HepG2 (cell line): ENCODE results near the gene VAV2. TPM values are rescaled to one million over a fixed set of nuclear protein-coding genes. Genes with fewer than 3 reads are reported as not detected.

Source experiments
- ATAC-seq: fragments of 200-7000 bp; cut with Tn5 transposase; 3 replicates; pipeline ENCODE4 v1.9.1; 2020; ENCODE audit warnings: mild to moderate bottlenecking, moderate library complexity
- BruUV-seq: library from RNA; stranded (reverse); fragments of 400-500 nt; replicated peaks from 2 replicates; lab custom pipeline; 2021; lab: Mats Ljungman, UMichigan
- CTCF ChIA-PET: fragments of 300-600 bp; formaldehyde crosslinking; extraction: SDS; loops from one replicate; lab custom pipeline; 2021; ENCODE audit warnings: low total read pairs, inconsistent platforms, low intra/inter-chr PET ratio; lab: Yijun Ruan, JAX
- POLR2A ChIA-PET: fragments of 350-600 bp; sonication (Branson Sonifier 250); formaldehyde crosslinking; loops from one replicate; lab custom pipeline; 2020; ENCODE audit warnings: antibody characterized with exemption, inconsistent platforms; lab: Yijun Ruan, JAX
- DNase-seq: peaks from one replicate; pipeline ENCODE4 v3.0.0-alpha.2; 2015; ENCODE audit warnings: low spot score
- FAIRE-seq: peaks from 3 replicates; lab custom pipeline; 2011; peaks lifted over from hg19 to GRCh38; lab: Jason Lieb, UNC
- H2AFZ ChIP-seq: one replicate; pipeline ENCODE4 v1.6.1; 2011; ENCODE audit warnings: low read length, inconsistent platforms
- H3K27ac ChIP-seq: fragments of 300-600 bp; 3 replicates; pipeline ENCODE4 v1.8.0; 2011; ENCODE audit warnings: mixed run types, mild to moderate bottlenecking, mixed read lengths, low read length, inconsistent platforms; ENCODE audit not compliant: insufficient read depth; ENCODE audit errors: extremely low read length
- H3K27me3 ChIP-seq, 2 experiments: fragments of 200-600 bp in 1 of 2; 2 replicates in 1 of 2; 3 replicates in 1 of 2; pipeline versions ENCODE4 v1.6.0 to v1.8.0; 2011; ENCODE audit warnings: low read length in 2 of 2, mild to moderate bottlenecking in 2 of 2, moderate library complexity in 2 of 2, inconsistent platforms in 1 of 2; ENCODE audit not compliant: insufficient read depth in 2 of 2, control insufficient read depth in 1 of 2
- H3K36me3 ChIP-seq, 2 experiments: fragments of 200-600 bp in 1 of 2; replicated peaks in 1 of 2; 2 replicates in 1 of 2; 3 replicates in 1 of 2; pipeline versions ENCODE4 v1.5.1 to v1.8.0; 2011; ENCODE audit warnings: low read length in 2 of 2, inconsistent platforms in 1 of 2; ENCODE audit not compliant: insufficient read depth in 2 of 2, control insufficient read depth in 1 of 2
- H3K4me1 ChIP-seq: 2 replicates; pipeline ENCODE4 v1.5.1; 2012; ENCODE audit warnings: low read length, inconsistent platforms; ENCODE audit not compliant: insufficient read depth
- H3K4me2 ChIP-seq: 2 replicates; pipeline ENCODE4 v1.6.0; 2011; ENCODE audit warnings: low read depth, low read length, inconsistent platforms
- H3K4me3 ChIP-seq, 3 experiments: fragments of 200-600 bp in 1 of 3; sonication (generic), shearing (Covaris generic) in 1 of 3; replicated peaks in 1 of 3; 2 replicates each; pipeline ENCODE4 v1.5.1; 2011 to 2016; ENCODE audit warnings: low read length in 3 of 3, inconsistent platforms in 2 of 3, low read depth in 2 of 3, mild to moderate bottlenecking in 2 of 3, control low read depth in 1 of 3, mixed read lengths in 1 of 3; ENCODE audit not compliant: insufficient read depth in 1 of 3
- H3K79me2 ChIP-seq: one replicate; pipeline ENCODE4 v1.6.1; 2011; ENCODE audit warnings: low read length, inconsistent platforms; ENCODE audit not compliant: insufficient read depth
- H3K9ac ChIP-seq: 2 replicates; pipeline ENCODE4 v1.6.0; 2011; ENCODE audit warnings: mild to moderate bottlenecking, low read depth, low read length, inconsistent platforms; ENCODE audit not compliant: insufficient read depth
- H3K9me3 ChIP-seq: 2 replicates; pipeline ENCODE4 v1.5.1; 2012; ENCODE audit warnings: mild to moderate bottlenecking, low read length
- H4K20me1 ChIP-seq: 2 replicates; pipeline ENCODE4 v1.6.0; 2011; ENCODE audit warnings: inconsistent platforms, mild to moderate bottlenecking, low read length, moderate library complexity; ENCODE audit not compliant: insufficient read depth
- CREM ChIP-seq, 2 experiments: sonication (generic) in 1 of 2; formaldehyde crosslinking in 1 of 2; IDR thresholded peaks; 2 replicates each; pipeline versions ENCODE4 v1.4.0 to v1.6.1; 2016 to 2020; ENCODE audit warnings: antibody characterized with exemption in 1 of 2, mild to moderate bottlenecking in 1 of 2, missing genetic modification reagents in 1 of 2
- DNMT1 ChIP-seq: sonication (generic); formaldehyde crosslinking; IDR thresholded peaks from 2 replicates; pipeline ENCODE4 v1.5.1; 2020; ENCODE audit warnings: mild to moderate bottlenecking, missing genetic modification reagents
- ELF3 ChIP-seq: IDR thresholded peaks from 2 replicates; pipeline ENCODE4 v1.6.1; 2016; ENCODE audit warnings: missing genetic modification reagents, missing compliant biosample characterization
- HNF4G ChIP-seq, 2 experiments: sonication (generic) in 1 of 2; formaldehyde crosslinking in 1 of 2; IDR thresholded peaks; 2 replicates each; pipeline versions ENCODE4 v1.4.0 to v1.6.1; 2011 to 2020; ENCODE audit warnings: borderline replicate concordance in 2 of 2, low read depth in 2 of 2, mild to moderate bottlenecking in 2 of 2, low read length in 1 of 2, missing genetic modification reagents in 1 of 2, moderate library complexity in 1 of 2
- KDM1A ChIP-seq: IDR thresholded peaks from 2 replicates; pipeline ENCODE4 v1.6.1; 2016; ENCODE audit warnings: missing compliant biosample characterization
- KMT2A ChIP-seq: sonication (generic); formaldehyde crosslinking; IDR thresholded peaks from 2 replicates; pipeline ENCODE4 v1.4.0; 2020; ENCODE audit warnings: missing genetic modification reagents
- MEIS2 ChIP-seq: sonication (generic); formaldehyde crosslinking; IDR thresholded peaks from 2 replicates; pipeline ENCODE4 v1.9.0; 2021; ENCODE audit warnings: mild to moderate bottlenecking, missing genetic modification reagents
- MXI1 ChIP-seq: IDR thresholded peaks from 3 replicates; pipeline ENCODE4 v1.6.1; 2012; ENCODE audit warnings: low read depth, low read length, inconsistent platforms, borderline replicate concordance
- NFE2L1 ChIP-seq: sonication (generic); formaldehyde crosslinking; IDR thresholded peaks from 2 replicates; pipeline ENCODE4 v1.4.0; 2020; ENCODE audit warnings: missing genetic modification reagents, mild to moderate bottlenecking, borderline replicate concordance
- SAP130 ChIP-seq: IDR thresholded peaks from 2 replicates; pipeline ENCODE4 v1.6.1; 2016; ENCODE audit warnings: low read depth
- SNAPC2 ChIP-seq: sonication (generic); formaldehyde crosslinking; IDR thresholded peaks from 2 replicates; pipeline ENCODE4 v1.8.1; 2022; ENCODE audit warnings: mild to moderate bottlenecking, missing genetic modification reagents
- SRSF4 ChIP-seq: fragments of 200-400 bp; formaldehyde crosslinking; IDR thresholded peaks from one replicate; pipeline ENCODE4 v1.6.1; 2018; ENCODE audit warnings: mild to moderate bottlenecking, low read depth, low read length, moderate library complexity; ENCODE audit not compliant: poor library complexity, severe bottlenecking
- ZNF12 ChIP-seq: sonication (generic); formaldehyde crosslinking; IDR thresholded peaks from 2 replicates; pipeline ENCODE4 v1.5.0; 2020; ENCODE audit warnings: missing genetic modification reagents
- ZNF281 ChIP-seq: sonication (generic); formaldehyde crosslinking; IDR thresholded peaks from 2 replicates; pipeline ENCODE4 v1.4.0; 2020; ENCODE audit warnings: missing genetic modification reagents, borderline replicate concordance
- ZNF460 ChIP-seq: sonication (generic); formaldehyde crosslinking; IDR thresholded peaks from 2 replicates; pipeline ENCODE4 v1.5.1; 2020; ENCODE audit warnings: missing genetic modification reagents, mild to moderate bottlenecking, borderline replicate concordance
- ZNF567 ChIP-seq: sonication (generic); formaldehyde crosslinking; IDR thresholded peaks from 2 replicates; pipeline ENCODE4 v1.8.1; 2023; ENCODE audit warnings: mild to moderate bottlenecking, missing genetic modification reagents, borderline replicate concordance
- ZNF691 ChIP-seq: sonication (generic); formaldehyde crosslinking; IDR thresholded peaks from 2 replicates; pipeline ENCODE4 v1.4.0; 2020; ENCODE audit warnings: missing genetic modification reagents, low read depth, mild to moderate bottlenecking, borderline replicate concordance
- WGBS: methylation state at CpG from one replicate; pipeline ENCODE4 v1.1.6; 2017; ENCODE audit warnings: low lambda C conversion rate; 5-methylcytosine and 5-hydroxymethylcytosine counted together
- in situ Hi-C: cut with HindIII; loops from 2 replicates; pipeline ENCODE4 v1.10.0; 2017; ENCODE audit warnings: low pct_unique_long_range_greater_than_20kb; ENCODE audit not compliant: extremely low pct_ligation_motif_present
- intact Hi-C: fragments of 100-400 bp; cut with micrococcal nuclease; formaldehyde crosslinking; loops from one replicate; pipeline ENCODE4 v1.10.0; 2022; ENCODE audit not compliant: unreplicated experiment
- polyA plus RNA-seq, 8 experiments: library from polyadenylated mRNA; depleted of rRNA in 3 of 8; stranded (reverse) in 7 of 8; unstranded in 1 of 8; fragments of >200 nt; fragmentation: Illumina TruSeq in 4 of 8; extraction: Trizol in 4 of 8; gene quantifications; 2 replicates each; pipeline versions ENCODE4 v1.2.1 to v1.2.3, GENCODE V29; 2011 to 2016; ENCODE audit warnings: low read depth in 4 of 8, missing spikeins in 1 of 8, mixed read lengths in 1 of 8; ENCODE audit not compliant: insufficient read depth in 1 of 8
- total RNA-seq, 5 experiments: library from RNA; depleted of rRNA; stranded (reverse); fragments of >200 nt; fragmentation: Illumina TruSeq; extraction: Trizol; gene quantifications; 2 replicates each; pipeline ENCODE4 v1.2.3, GENCODE V29; 2016; ENCODE audit warnings: low read depth in 1 of 5

Gene VAV2
- total and polyA plus RNA-seq, 2 of the 13 experiments (the other 11 are each of a cell fraction or from before 2014, with no cell fraction given) = 22.5 to 22.9 TPM

- peak; percentile 18 for ATAC-seq
- no TSS peak for BruUV-seq
- TF ChIP-seq CREM (IDR thresholded peaks at IDR 0.05) (no peak), CREM (CRISPR knock-in tag; IDR thresholded peaks at IDR 0.05) (no peak), MXI1 (0 out of 3 replicates have a peak, but pooled peaks have one; percentile 37), SRSF4 (no peak), ZNF691 (CRISPR knock-in tag) (no peak), NFE2L1 (CRISPR knock-in tag) (no peak), ELF3 (CRISPR knock-in tag) (peak; percentile 24; the same call in 1 of the 2 replicates), HNF4G (IDR thresholded peaks at IDR 0.05; ENCODE audit: borderline replicate concordance, low read depth, low read length) (peak; percentile 44; the same call in 1 of the 2 replicates), HNF4G (CRISPR knock-in tag; IDR thresholded peaks at IDR 0.05; ENCODE audit: borderline replicate concordance, low read depth) (no peak), ZNF281 (CRISPR knock-in tag) (no peak), KMT2A (CRISPR knock-in tag) (0 out of 2 replicates have a peak, but pooled peaks have one; percentile 28), SNAPC2 (no peak), SAP130 (CRISPR knock-in tag) (peak; percentile 37; the same call in 1 of the 2 replicates), DNMT1 (no peak), ZNF567 (CRISPR knock-in tag) (no peak), KDM1A (CRISPR knock-in tag) (no peak), ZNF12 (CRISPR knock-in tag) (0 out of 2 replicates have a peak, but pooled peaks have one; percentile 53), MEIS2 (CRISPR knock-in tag) (no peak), ZNF460 (peak; percentile 58; the same call in 1 of the 2 replicates)
These were observed 36.6 kb upstream of the VAV2 start for GRCh38 chr9:134028575-134029247.

More at GRCh38 chr9:134028575-134029247, 36.6 kb upstream of the VAV2 start:
- no peaks in the 10 kb centered on the region for H3K79me2 ChIP-seq
- H3K27me3 ChIP-seq = no peaks in the 10 kb centered on the region
- 0 out of 6 replicates have a peak overlapping the region, but pooled peaks of 1 of the 3 experiments have one; percentile 17 for H3K4me3 ChIP-seq
- 35% methylated on average over 15 of the region's 22 CpGs for WGBS
- peak; percentile 29 for DNase-seq
- peaks cover 29% of the 10 kb centered on the region for H3K4me1 ChIP-seq
- in situ Hi-C loops = no loop called here
- H3K4me2 ChIP-seq = peak overlapping the region; percentile 55
- H3K9ac ChIP-seq = 0 out of 2 replicates have a peak overlapping the region, but pooled peaks have one; percentile 14
- POLR2A ChIA-PET = no interaction called here
- H3K36me3 ChIP-seq = peaks cover 6 to 22% of the 10 kb centered on the region in 2 experiments; a peak in 3 of 5 replicates
- CTCF ChIA-PET = no interaction called here
- peak; percentile 75 for FAIRE-seq
- no peaks in the 10 kb centered on the region for H4K20me1 ChIP-seq
- H3K27ac ChIP-seq = no peak overlapping the region
- no peaks in the 10 kb centered on the region for H3K9me3 ChIP-seq
- intact Hi-C loops = loop anchor here (5.0 kb wide), 1 partner anchor 39 kb away; the partner anchor contains the start of gene BRD3
- H2AFZ ChIP-seq = no peak overlapping the region
